Neural progenitor cell (in vitro differentiated cells): Measurements from ENCODE around the gene CAMK1D.

ENCODE experiments used
- CTCF ChIP-seq: fragments of 200-600 bp; sonication (generic); IDR thresholded peaks from 2 replicates; pipeline ENCODE4 v1.5.1; 2017; ENCODE audit warnings: antibody characterized with exemption, mild to moderate bottlenecking
- EZH2 ChIP-seq: fragments of 200-600 bp; sonication (generic); IDR thresholded peaks from 2 replicates; pipeline ENCODE4 v1.6.1; 2017; ENCODE audit warnings: antibody characterized with exemption, mild to moderate bottlenecking, moderate library complexity

- no peak for TF ChIP-seq CTCF
- TF ChIP-seq EZH2: no peak
Measured at GRCh38 chr10:12633776-12634620, 284.7 kb downstream of the CAMK1D start.
